ENCODE measurements around the gene CRELD1.
"Not testable (repeated sequence)": the region's sequence is repeated elsewhere in the genome, so short reads cannot be mapped to it uniquely, and the experiment has no call there.

CRELD1 gene

DNA sequence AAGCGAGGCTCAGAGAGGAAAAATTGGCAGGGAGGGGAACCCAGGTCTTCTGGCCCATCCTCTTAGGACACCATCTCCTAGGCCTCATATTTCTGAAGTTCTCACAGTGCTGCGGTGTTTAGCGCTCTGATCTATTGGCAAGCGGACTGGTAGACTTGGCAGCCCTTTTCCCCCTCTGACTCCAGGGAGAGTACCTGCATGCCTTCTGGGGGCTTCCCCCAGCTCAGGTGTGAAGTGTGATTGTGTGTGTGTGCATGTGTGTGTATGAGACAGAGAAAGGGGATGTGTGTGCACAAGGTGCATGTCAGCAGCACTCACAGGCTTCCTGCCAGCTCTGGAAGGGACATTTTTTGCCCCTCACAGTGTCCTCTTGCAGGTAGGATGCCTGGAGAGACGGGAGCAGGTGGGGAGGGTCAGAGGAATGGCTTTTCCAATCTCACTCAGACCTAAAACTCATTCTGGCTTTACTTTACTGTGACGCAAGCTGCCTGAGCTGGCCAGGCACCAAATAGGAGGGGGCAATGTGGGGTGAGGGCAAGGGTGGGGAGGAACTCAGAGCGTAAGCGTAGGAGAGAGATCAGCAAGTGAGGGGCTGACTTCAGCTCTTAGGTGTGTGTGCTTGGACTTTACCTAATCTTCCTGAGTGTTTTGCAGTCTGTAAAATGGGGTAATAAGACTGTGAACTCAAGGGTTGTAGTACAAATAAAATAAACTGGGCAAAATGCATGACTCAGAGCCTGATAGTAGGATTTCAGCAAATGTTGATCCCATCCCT is 35.0 kb upstream of the CRELD1 start:
- no peak overlapping the region for H3K4me3 Mint-ChIP-seq
- peaks cover 56% of the 10 kb centered on the region for H3K4me1 Mint-ChIP-seq (ENCODE audit: low read depth)
- peaks cover 3% of the 10 kb centered on the region for H3K9me3 Mint-ChIP-seq (ENCODE audit: low read depth)
- H3K27ac Mint-ChIP-seq, result peak overlapping the region; percentile 67
- H3K36me3 Mint-ChIP-seq, result peaks cover 12% of the 10 kb centered on the region
- H3K27me3 Mint-ChIP-seq, result no peaks in the 10 kb centered on the region

DNA sequence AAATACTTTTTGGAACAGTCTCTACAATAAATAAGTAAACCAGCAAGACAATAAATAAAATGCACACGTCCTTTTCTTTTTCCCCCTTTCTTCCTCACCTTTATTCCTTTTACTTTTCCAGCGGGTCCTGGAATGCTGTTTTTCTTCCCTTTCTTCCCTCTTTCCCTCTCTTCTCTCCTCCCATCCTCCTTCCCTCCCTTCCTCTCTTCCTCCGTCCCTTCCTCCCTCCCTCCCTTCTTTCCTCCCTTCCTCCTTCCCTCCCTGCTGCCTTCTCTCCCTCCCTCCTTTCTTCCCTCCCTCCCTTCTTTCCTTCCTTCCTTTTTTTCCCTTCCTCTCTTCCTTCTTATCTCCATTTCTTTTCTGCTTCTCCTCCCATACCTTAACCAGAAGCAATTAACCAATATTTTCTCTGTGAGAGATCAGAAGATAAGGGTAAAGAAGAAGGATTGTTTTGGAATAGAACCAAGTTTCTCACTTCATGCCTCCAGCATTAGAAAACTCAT is 34.3 kb upstream of the CRELD1 start:
- H3K4me3 Mint-ChIP-seq, result no peak overlapping the region
- peak overlapping the region; percentile 67 for H3K27ac Mint-ChIP-seq
- H3K27me3 Mint-ChIP-seq, result no peaks in the 10 kb centered on the region
- peaks cover 3% of the 10 kb centered on the region for H3K9me3 Mint-ChIP-seq (ENCODE audit: low read depth)
- peaks cover 6% of the 10 kb centered on the region for H3K36me3 Mint-ChIP-seq
- H3K4me1 Mint-ChIP-seq (ENCODE audit: low read depth), result peaks cover 49% of the 10 kb centered on the region

- H3K27me3 Mint-ChIP-seq; H3K36me3 Mint-ChIP-seq; H3K27ac Mint-ChIP-seq; H3K4me3 Mint-ChIP-seq; H3K9me3 Mint-ChIP-seq (ENCODE audit: low read depth): not testable (repeated sequence)
- peaks cover 37% of the 10 kb centered on the region for H3K4me1 Mint-ChIP-seq (ENCODE audit: low read depth)
Measured at GRCh38 chr3:9900965-9901415, 32.6 kb upstream of the CRELD1 start.

GRCh38 chr3:9901967-9902366 is 31.7 kb upstream of the CRELD1 start:
- H3K27ac Mint-ChIP-seq, result no peak overlapping the region
- H3K4me3 Mint-ChIP-seq, result peak overlapping the region; percentile 65
- H3K4me1 Mint-ChIP-seq (ENCODE audit: low read depth), result peaks cover 30% of the 10 kb centered on the region
- no peaks in the 10 kb centered on the region for H3K27me3 Mint-ChIP-seq
- no peaks in the 10 kb centered on the region for H3K36me3 Mint-ChIP-seq
- no peaks in the 10 kb centered on the region for H3K9me3 Mint-ChIP-seq (ENCODE audit: low read depth)

DNA sequence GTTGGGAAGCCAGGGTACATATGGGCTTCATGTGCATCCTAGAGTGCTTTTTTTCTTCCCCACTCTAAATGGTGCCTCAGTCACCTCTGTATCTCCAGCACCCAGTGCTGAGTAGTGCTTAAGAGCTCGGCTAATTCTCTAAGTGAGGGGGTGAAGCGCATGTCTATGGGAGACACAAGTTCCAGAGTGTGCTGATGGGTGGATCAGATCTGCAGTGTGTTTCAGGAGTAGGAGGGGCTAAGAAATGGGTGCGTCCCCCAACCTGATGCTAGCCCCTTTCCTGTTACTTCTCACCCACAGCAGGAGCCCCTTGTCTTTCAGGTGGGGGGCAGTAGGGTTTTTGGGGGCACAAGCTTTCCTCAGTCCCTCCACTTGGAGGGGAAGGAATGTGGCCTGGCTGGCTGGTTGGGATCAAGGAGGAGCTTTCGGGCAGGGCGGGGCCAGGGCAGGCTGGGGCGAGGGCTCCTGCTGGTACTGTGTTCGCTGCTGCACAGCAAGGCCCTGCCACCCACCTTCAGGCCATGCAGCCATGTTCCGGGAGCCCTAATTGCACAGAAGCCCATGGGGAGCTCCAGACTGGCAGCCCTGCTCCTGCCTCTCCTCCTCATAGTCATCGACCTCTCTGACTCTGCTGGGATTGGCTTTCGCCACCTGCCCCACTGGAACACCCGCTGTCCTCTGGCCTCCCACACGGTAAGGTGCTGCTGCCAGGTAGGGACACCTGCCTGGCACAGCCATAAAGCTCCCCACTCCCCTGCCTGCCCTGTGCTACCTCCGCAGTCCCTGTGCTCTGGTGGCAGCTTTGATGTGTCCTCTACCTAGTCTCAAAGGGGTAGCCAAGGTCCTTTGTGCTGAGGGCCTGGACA is 31.0 kb upstream of the CRELD1 start, which contains the start of gene IL17RE:
Gene IL17RE (plus strand): TSS at position 477 of the 866 bp plus-strand sequence. CDS start 85 bp downstream, at position 562.
- H3K27me3 Mint-ChIP-seq, result no peaks in the 10 kb centered on the region
- H3K9me3 Mint-ChIP-seq (ENCODE audit: low read depth), result no peaks in the 10 kb centered on the region
- H3K36me3 Mint-ChIP-seq, result no peaks in the 10 kb centered on the region
- H3K4me1 Mint-ChIP-seq (ENCODE audit: low read depth), result peaks cover 28% of the 10 kb centered on the region
- no peak within 1 kb of the TSS for H3K27ac Mint-ChIP-seq
- peak within 1 kb of the TSS; percentile 65 for H3K4me3 Mint-ChIP-seq

DNA sequence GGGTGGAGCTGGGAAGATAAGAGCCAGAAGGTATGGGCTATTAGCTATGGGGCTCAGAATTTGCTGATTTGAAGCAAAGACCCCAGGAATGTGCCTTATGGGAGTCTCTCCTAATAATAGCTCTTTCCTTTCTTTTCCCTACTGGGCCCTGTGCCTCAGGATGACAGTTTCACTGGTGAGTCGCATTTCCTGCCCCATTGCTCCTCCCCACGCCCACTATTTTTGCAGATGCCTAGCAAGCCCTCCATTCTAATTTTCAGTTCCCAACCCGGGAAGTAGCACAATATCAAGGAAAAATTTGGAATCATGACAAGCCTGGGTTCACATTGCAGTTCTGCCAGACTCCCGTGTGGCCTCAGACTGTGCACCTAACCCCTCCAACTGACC is 30.4 kb upstream of the CRELD1 start:
- Mint-ChIP-seq H3K9me3 (ENCODE audit: low read depth) (no peaks in the 10 kb centered on the region), H3K27ac (no peak overlapping the region), H3K4me3 (peak overlapping the region; percentile 32), H3K4me1 (ENCODE audit: low read depth) (peaks cover 25% of the 10 kb centered on the region), H3K27me3 (no peaks in the 10 kb centered on the region), H3K36me3 (no peaks in the 10 kb centered on the region)

DNA sequence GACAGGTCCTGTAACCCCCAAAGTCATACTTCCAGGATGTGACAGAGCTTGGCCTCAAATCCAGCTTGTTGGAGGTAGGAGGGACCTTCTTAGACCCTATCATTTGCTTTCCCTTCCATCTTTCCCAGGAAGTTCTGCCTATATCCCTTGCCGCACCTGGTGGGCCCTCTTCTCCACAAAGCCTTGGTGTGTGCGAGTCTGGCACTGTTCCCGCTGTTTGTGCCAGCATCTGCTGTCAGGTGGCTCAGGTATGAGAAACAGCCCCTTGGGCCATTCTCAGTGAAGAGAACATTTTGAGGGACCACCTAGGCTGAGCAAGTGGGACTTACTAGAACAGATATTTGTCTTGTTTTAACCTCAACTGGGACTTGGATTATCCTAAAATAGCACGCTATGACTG is 29.7 kb upstream of the CRELD1 start:
- H3K4me1 Mint-ChIP-seq (ENCODE audit: low read depth), result peaks cover 22% of the 10 kb centered on the region
- no peaks in the 10 kb centered on the region for H3K9me3 Mint-ChIP-seq (ENCODE audit: low read depth)
- H3K27me3 Mint-ChIP-seq, result no peaks in the 10 kb centered on the region
- H3K36me3 Mint-ChIP-seq, result no peaks in the 10 kb centered on the region
- no peak overlapping the region for H3K4me3 Mint-ChIP-seq
- H3K27ac Mint-ChIP-seq, result no peak overlapping the region

DNA sequence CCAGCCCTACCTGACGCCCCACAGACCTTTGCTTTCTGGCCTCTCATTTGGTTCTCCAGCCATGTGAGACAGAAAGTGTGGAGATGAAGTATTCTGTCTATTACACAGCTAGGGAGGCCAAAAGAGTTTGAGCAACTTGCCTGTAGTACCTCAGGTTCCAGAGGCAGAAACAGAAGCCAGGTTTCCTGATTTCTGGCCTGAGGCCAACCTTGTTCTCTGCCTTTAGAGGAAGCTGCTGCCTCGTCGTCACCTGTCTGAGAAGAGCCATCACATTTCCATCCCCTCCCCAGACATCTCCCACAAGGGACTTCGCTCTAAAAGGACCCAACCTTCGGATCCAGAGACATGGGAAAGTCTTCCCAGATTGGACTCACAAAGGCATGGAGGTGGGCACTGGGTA is 27.2 kb upstream of the CRELD1 start:
- Mint-ChIP-seq H3K27ac (no peak overlapping the region), H3K27me3 (no peaks in the 10 kb centered on the region), H3K36me3 (no peaks in the 10 kb centered on the region)

DNA sequence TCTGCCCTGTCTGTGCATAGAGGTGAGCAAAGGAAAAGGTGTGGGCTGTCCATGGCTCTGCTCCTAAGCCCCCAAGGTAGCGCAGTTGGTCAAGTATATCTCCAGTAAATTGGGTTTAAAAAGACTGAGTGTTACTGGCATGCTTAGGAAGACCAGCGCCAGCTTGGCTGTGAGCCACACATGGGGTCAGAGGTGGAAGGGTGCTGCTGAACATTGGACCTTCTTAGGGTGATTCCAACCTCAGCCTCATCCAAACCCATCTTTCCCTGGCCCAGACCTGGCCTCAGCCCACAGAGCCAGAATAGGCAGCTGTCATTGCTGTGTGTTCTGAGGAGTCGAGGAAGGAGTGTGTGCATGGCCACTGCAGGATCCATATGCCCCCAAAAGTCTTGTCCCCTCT is 25.3 kb upstream of the CRELD1 start:
- peaks cover 12% of the 10 kb centered on the region for H3K4me1 Mint-ChIP-seq (ENCODE audit: low read depth)
- H3K36me3 Mint-ChIP-seq, result peaks cover 2% of the 10 kb centered on the region
- H3K4me3 Mint-ChIP-seq, result no peak overlapping the region
- H3K9me3 Mint-ChIP-seq (ENCODE audit: low read depth), result no peaks in the 10 kb centered on the region
- no peak overlapping the region for H3K27ac Mint-ChIP-seq
- peaks cover 2% of the 10 kb centered on the region for H3K27me3 Mint-ChIP-seq

More for the DNA sequence above, 27.2 kb upstream of the CRELD1 start:
- no peak overlapping the region for H3K4me3 Mint-ChIP-seq
- peaks cover 20% of the 10 kb centered on the region for H3K4me1 Mint-ChIP-seq (ENCODE audit: low read depth)
- H3K9me3 Mint-ChIP-seq (ENCODE audit: low read depth), result no peaks in the 10 kb centered on the region

DNA sequence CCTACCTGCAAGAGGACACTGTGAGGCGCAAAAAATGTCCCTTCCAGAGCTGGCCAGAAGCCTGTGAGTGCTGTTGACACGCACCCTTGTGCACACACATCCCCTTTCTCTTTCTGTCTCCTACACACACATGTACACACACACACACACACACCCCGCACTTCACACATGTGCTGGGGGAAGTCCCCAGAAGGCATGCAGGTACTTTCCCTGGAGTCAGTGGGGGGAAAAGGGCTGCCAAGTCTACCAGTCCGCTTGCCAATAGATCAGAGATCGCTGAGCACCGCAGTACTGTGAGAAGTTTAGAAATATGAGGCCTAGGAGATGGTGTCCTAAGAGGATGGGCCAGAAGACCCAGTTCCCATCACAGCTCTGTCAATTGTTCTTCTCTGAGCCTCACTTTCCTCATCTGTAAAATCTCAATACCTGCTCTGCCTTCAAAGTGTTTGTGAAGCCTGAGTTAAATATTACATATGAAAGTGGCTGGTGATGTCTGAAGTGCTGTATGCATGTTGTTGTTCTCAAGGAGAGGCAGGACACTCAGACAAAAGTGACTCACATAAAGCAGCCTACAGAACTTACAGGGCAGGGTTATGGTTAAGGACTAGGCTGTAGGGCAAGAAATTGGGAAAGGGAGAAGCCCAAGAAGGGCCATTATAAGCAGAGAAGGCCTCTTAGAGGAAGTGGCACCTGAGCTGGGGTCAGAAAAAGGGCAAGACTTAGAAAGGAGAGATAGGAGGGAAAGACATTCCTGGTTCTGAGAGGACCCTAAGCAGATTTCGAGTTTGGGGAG is 24.2 kb upstream of the CRELD1 start:
- Mint-ChIP-seq H3K27me3 (peaks cover 2% of the 10 kb centered on the region), H3K9me3 (ENCODE audit: low read depth) (no peaks in the 10 kb centered on the region), H3K36me3 (peaks cover 2% of the 10 kb centered on the region), H3K4me3 (no peak overlapping the region), H3K27ac (no peak overlapping the region), H3K4me1 (ENCODE audit: low read depth) (peaks cover 8% of the 10 kb centered on the region)

- Mint-ChIP-seq H3K36me3 (peaks cover 2% of the 10 kb centered on the region), H3K27me3 (peaks cover 2% of the 10 kb centered on the region), H3K9me3 (ENCODE audit: low read depth) (no peaks in the 10 kb centered on the region), H3K27ac (no peak overlapping the region), H3K4me1 (ENCODE audit: low read depth) (peaks cover 17% of the 10 kb centered on the region), H3K4me3 (no peak overlapping the region)
Measured at GRCh38 chr3:9911863-9912262, 21.8 kb upstream of the CRELD1 start.

- Mint-ChIP-seq H3K36me3 (peaks cover 2% of the 10 kb centered on the region), H3K27ac (no peak overlapping the region), H3K4me1 (ENCODE audit: low read depth) (peaks cover 17% of the 10 kb centered on the region), H3K4me3 (peak overlapping the region; percentile 27), H3K9me3 (ENCODE audit: low read depth) (no peaks in the 10 kb centered on the region), H3K27me3 (peaks cover 2% of the 10 kb centered on the region)
Measured at GRCh38 chr3:9912294-9912935, 21.2 kb upstream of the CRELD1 start.

DNA sequence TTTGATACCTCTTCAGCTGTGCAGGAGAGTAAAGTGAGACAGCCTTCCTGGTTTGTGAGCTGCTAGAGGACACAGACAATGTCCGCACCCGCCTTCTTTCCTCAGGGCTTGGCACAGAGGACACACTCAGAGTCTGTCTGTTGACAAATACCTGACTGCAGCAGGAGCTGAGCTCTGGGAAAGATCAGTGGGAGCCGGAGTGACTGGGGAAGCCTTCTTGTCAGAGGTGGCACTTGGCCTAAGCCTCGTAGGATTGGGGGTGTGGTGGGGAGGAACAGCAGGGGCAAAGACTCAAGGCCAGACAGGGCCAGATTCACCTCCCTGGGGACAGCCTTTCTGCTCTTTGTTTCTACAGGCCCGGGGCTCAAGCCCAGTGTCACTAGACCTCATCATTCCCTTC is 20.0 kb upstream of the CRELD1 start:
- Mint-ChIP-seq H3K27ac (no peak overlapping the region), H3K4me3 (no peak overlapping the region), H3K27me3 (peaks cover 2% of the 10 kb centered on the region), H3K4me1 (ENCODE audit: low read depth) (peaks cover 17% of the 10 kb centered on the region), H3K9me3 (ENCODE audit: low read depth) (no peaks in the 10 kb centered on the region), H3K36me3 (peaks cover 2% of the 10 kb centered on the region)

- Mint-ChIP-seq H3K9me3 (ENCODE audit: low read depth) (no peaks in the 10 kb centered on the region), H3K36me3 (peaks cover 2% of the 10 kb centered on the region), H3K4me3 (no peak overlapping the region), H3K27ac (no peak overlapping the region), H3K27me3 (peaks cover 2% of the 10 kb centered on the region), H3K4me1 (ENCODE audit: low read depth) (peaks cover 17% of the 10 kb centered on the region)
Measured at GRCh38 chr3:9914011-9914410, 19.6 kb upstream of the CRELD1 start.
